Limb (tissue), 2 donors: ENCODE results near the gene VASP.
A peak's percentile ranks its signal among the peaks of the same experiment; 100 is the strongest.

ENCODE experiments used
- DNase-seq, 2 donors: peaks; one replicate each; pipeline ENCODE4 v3.0.0-alpha.2; 2016; ENCODE audit errors: extremely low spot score in 2 of 2

The VASP gene

GRCh38 chr19:45506989-45507871 is at the start of gene VASP:
VASP (plus strand) TSS chr19:45507479; CDS start chr19:45507772, 293 bp downstream.
- DNase-seq: peak; percentile 83 to 88

- no peak for DNase-seq
Measured at GRCh38 chr19:45457776-45458175, 49.5 kb upstream of the VASP start.

GRCh38 chr19:45460807-45461347 is 46.4 kb upstream of the VASP start:
- no peak for DNase-seq

- DNase-seq: no peak
Measured at GRCh38 chr19:45462174-45462573, 45.1 kb upstream of the VASP start.

- DNase-seq: no peak
Measured at GRCh38 chr19:45463241-45463640, 44.0 kb upstream of the VASP start.

GRCh38 chr19:45464274-45464673 is 43.0 kb upstream of the VASP start:
- DNase-seq: no peak

GRCh38 chr19:45464852-45465441 is 42.3 kb upstream of the VASP start:
- no peak for DNase-seq

GRCh38 chr19:45467115-45467455 is 40.2 kb upstream of the VASP start:
- no peak for DNase-seq

GRCh38 chr19:45467456-45468158 is 39.7 kb upstream of the VASP start, which contains the start of gene FOSB:
FOSB (plus strand) TSS chr19:45467996; CDS start chr19:45468587, 591 bp downstream.
- peak; percentile 96 to 97 for DNase-seq

- peak in 1 of 2 donors; percentile 77 for DNase-seq
Measured at GRCh38 chr19:45468159-45468651, 39.1 kb upstream of the VASP start.

GRCh38 chr19:45468803-45469131 is 38.5 kb upstream of the VASP start:
- DNase-seq: no peak

- peak; percentile 92 to 95 for DNase-seq
Measured at GRCh38 chr19:45469132-45469944, 37.9 kb upstream of the VASP start.

GRCh38 chr19:45469945-45470761 is 37.1 kb upstream of the VASP start:
- peak in 1 of 2 donors; percentile 79 for DNase-seq

GRCh38 chr19:45470762-45471081 is 36.6 kb upstream of the VASP start:
- no peak for DNase-seq

GRCh38 chr19:45471111-45471930 is 36.0 kb upstream of the VASP start:
- DNase-seq: peak in 1 of 2 donors; percentile 54

GRCh38 chr19:45471931-45472562 is 35.2 kb upstream of the VASP start:
- DNase-seq: no peak

GRCh38 chr19:45472563-45473366 is 34.5 kb upstream of the VASP start:
- peak in 1 of 2 donors; percentile 72 for DNase-seq

GRCh38 chr19:45473367-45473681 is 34.0 kb upstream of the VASP start:
- DNase-seq: no peak
